Stimulated activated CD8-positive, alpha-beta memory T cell treated with anti-CD3 and anti-CD28 coated beads, Interleukin-7, amount 100 ng/mL, for 1 hour (primary cell): ENCODE data around the gene CREBRF.
"Not testable (repeated sequence)": the region's sequence is repeated elsewhere in the genome, so short reads cannot be mapped to it uniquely, and the experiment has no call there.

Experiments used
- DNase-seq, 2 donors: peaks; one replicate each; pipeline ENCODE4 v3.0.0-alpha.2; 2020; ENCODE audit warnings: low read depth in 2 of 2

The CREBRF gene

GRCh38 chr5:173154619-173155018 is 98.5 kb downstream of the CREBRF start:
- not testable (repeated sequence) for DNase-seq

GRCh38 chr5:173155912-173156311 is 99.8 kb downstream of the CREBRF start:
- DNase-seq = no peak

- no peak for DNase-seq
These were observed 102.2 kb downstream of the CREBRF start for GRCh38 chr5:173158366-173158765.

- DNase-seq = no peak
These were observed 103.1 kb downstream of the CREBRF start for GRCh38 chr5:173159256-173159655.

GRCh38 chr5:173161148-173161547 is 105.0 kb downstream of the CREBRF start:
- DNase-seq = no peak

- no peak for DNase-seq
These were observed 107.1 kb downstream of the CREBRF start for GRCh38 chr5:173163219-173163618.

GRCh38 chr5:173165177-173166016 is 109.2 kb downstream of the CREBRF start:
- no peak for DNase-seq

GRCh38 chr5:173172166-173172565 is 116.0 kb downstream of the CREBRF start:
- DNase-seq = no peak

GRCh38 chr5:173175523-173175922 is 119.4 kb downstream of the CREBRF start:
- DNase-seq = no peak

GRCh38 chr5:173178369-173178910 is 122.3 kb downstream of the CREBRF start:
- DNase-seq = no peak

- DNase-seq = no peak
These were observed 124.2 kb downstream of the CREBRF start for GRCh38 chr5:173180331-173180730.

GRCh38 chr5:173187054-173187743 is 131.0 kb downstream of the CREBRF start:
- DNase-seq = no peak

- no peak for DNase-seq
These were observed 132.1 kb downstream of the CREBRF start for GRCh38 chr5:173188280-173188679.
